Cardiac septum (tissue), 1 donor: ENCODE results near the gene COPS7A. TPM values are rescaled to one million over a fixed set of nuclear protein-coding genes. Genes with fewer than 3 reads are reported as not detected.
A peak's percentile ranks its signal among the peaks of the same experiment; 100 is the strongest.

Source experiments
- DNase-seq: peaks from one replicate; pipeline ENCODE4 v3.0.0-alpha.2; 2020; ENCODE audit warnings: low spot score
- intact Hi-C: fragments of 100-400 bp; cut with DNase I; formaldehyde crosslinking; loops from one replicate; pipeline ENCODE4 v1.14.0; 2022
- long read RNA-seq: library from polyadenylated mRNA; unstranded; transcript quantifications from one replicate; pipeline ENCODE4 v2.0.0, GENCODE V29; 2021
- total RNA-seq: library from RNA; stranded (reverse); fragmentation: NEBNext Ultra II Directional; extraction: Animal tissue kit (Norgen Biotek cat#: 25700); gene quantifications from one replicate; pipeline ENCODE4 v1.2.1, GENCODE V29; 2021
- donor health status: DM: no; HTN: no; CAD: no.

COPS7A gene, protein sequence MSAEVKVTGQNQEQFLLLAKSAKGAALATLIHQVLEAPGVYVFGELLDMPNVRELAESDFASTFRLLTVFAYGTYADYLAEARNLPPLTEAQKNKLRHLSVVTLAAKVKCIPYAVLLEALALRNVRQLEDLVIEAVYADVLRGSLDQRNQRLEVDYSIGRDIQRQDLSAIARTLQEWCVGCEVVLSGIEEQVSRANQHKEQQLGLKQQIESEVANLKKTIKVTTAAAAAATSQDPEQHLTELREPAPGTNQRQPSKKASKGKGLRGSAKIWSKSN
- 64.7 TPM for total RNA-seq
- long read RNA-seq, transcript COPS7A-210 (8 exons, 1,832 nt) = minor isoform, 29 of 189 reads
- long read RNA-seq, transcript COPS7A-201 (8 exons, 1,721 nt) = minor isoform, 23 of 189 reads
- long read RNA-seq, transcript COPS7A-215 (8 exons, 2,127 nt) = major isoform, 100 of 189 reads
- long read RNA-seq, transcript COPS7A-222 (7 exons, 1,768 nt) = minor isoform, 6 of 189 reads
- long read RNA-seq, partial matches to known transcripts = 8 of 189 reads
- long read RNA-seq, other reads (novel, unspliced or antisense) = 14 of 189 reads

GRCh38 chr12:6723607-6724408 lies at the start of gene COPS7A:
Gene COPS7A (plus strand): TSS chr12:6724046. CDS start chr12:6724657, 611 bp downstream.
- peak; percentile 99 for DNase-seq
- intact Hi-C loops = loop anchor here (1.0 kb wide), 2 partner anchors 35 to 61 kb away; partner anchors contain the start of genes ING4 and ZNF384

GRCh38 chr12:6676962-6677361 lies 46.9 kb upstream of the COPS7A start:
- intact Hi-C loops = no loop called here
- no peak for DNase-seq

DNA sequence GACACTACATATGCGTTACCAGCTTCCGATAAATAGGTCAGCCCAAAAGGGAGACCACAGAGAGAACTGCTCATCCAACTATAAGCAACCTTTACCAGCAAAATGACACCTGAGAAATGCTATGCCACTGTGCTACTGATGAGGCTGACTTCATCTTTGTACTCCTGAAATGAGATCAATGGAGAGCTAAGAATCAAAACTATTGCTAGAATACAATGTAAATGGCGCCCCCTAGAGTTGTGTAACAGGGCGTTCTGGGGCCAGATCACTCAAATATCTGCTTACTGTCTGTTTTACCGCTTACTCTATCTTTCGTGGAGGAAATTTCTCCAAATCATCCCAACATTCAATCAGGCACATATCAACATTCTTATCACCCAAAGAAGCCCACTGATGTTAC lies 39.2 kb upstream of the COPS7A start:
- no peak for DNase-seq
- intact Hi-C loops = loop anchor here (5.0 to 10.0 kb wide), 2 partner anchors 67 to 290 kb away; partner anchors contain the start of genes EMG1 and PHB2

DNA sequence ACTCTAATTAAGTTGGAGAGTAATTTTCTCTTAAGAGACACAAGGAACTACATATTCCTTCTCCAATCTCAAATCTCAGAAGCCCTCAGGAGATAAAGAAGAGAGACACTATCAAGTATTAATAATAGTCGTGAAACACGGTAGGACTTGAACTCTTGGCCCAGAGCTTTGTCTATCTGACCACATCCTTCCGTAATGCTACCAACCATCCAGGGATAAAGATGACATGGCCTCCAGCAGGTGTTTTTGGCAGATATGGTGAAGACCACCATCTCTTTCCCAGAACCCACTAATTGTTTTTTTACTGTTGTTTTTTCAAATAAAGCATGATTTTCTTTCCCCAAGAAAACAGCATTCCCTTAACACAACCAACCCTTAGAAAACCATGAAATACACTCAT lies 38.0 kb upstream of the COPS7A start:
- DNase-seq = no peak
- intact Hi-C loops = loop anchor here (5.0 to 10.0 kb wide), 2 partner anchors 69 to 289 kb away; partner anchors contain the start of genes EMG1 and PHB2

DNA sequence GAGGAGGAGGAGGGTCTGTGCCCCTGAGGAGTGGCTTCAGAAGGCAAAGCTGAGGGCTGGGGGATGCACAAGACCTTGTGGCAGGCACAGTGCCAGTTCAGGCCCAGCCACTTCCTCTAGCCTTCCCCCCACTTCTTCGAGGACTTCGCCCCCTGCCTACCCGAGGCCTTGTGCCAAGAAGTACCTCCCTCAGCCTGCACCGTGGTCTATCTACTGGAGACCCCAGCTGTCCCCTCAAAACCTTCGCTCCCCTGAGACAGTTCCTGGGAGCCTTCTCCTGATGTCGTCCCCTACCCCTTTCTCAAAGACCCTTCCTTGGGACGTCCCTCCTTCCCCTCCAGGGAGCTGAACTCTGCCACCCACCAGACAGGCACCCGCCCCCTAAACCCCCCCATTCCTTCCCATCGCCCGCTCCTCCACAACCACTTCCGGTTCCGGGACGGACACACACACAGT lies 35.3 kb upstream of the COPS7A start:
- intact Hi-C loops = loop anchor here (5.0 to 10.0 kb wide), 2 partner anchors 71 to 286 kb away; partner anchors contain the start of genes EMG1 and PHB2
- DNase-seq = no peak

DNA sequence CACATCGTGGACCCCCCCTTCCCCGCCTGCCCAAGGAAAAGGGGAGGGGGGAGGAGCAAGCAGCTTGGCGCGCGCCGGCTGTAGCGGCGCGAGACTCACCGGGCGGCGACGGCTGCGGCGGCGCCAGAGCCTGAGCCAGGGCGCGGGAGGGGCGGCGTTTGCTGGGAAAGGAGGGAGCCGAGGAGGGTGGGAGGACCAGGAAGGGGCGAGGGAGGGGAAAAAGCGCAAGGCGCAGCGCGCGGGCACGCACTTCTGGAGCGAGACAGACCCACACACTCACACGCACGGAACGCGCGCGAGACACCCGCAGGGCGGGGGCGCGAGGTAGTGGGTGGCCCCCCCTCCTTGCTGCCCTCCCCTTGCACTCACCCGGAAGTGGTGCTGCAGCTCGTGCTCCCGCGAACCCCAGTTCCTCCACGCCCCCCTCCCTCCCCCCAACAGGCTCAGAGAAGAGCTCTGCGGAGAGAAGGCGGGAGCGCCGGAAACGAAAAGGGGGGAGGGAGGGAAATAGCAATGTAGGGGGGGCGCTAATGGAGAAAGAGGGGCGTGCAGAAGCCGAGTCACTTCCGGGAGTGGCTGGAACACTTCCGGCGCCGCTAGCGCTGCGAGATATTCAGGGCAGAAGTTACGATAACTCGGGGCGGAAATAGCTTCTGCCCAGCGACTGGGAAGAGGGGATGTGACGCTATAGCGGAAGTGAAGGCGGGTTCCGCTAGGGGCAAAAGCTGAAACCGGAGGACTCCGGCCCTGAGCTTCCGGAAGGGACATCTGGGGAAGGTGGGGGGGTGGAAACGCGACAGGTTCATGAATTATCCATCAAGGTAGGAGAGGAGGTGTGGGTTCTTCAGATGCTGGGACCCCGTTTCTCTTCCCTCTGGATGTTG lies 34.6 kb upstream of the COPS7A start, which contains the start of gene ZNF384:
Gene ZNF384 (minus strand): TSS at position 377 of the 884 bp plus-strand sequence. CDS start 9,855 bp downstream, outside the sequence.
- intact Hi-C loops = loop anchor here (1.0 to 10.0 kb wide), 4 partner anchors 26 to 286 kb away; partner anchors contain the start of genes EMG1, ING4 and PHB2
- peak; percentile 99 for DNase-seq

DNA sequence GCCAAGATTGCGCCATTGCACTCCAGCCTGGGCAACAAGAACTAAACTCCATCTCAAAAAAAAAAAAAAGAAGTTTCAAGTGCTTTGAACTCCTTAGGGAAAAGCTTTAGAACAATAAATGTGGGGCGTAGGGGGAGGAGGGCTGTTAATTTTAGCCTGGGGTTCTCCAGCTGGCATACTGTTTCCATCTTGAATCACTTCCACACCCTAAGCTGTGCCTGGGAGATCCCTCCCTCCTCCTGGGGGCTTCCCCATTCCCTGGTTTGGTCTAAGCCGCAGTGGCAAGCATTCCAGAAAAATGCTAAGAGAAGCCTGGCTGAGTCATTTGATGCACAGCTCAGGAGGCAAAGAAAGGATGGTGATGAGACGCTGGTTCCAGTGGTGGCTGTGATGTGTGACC lies 32.4 kb upstream of the COPS7A start:
- DNase-seq = no peak
- intact Hi-C loops = no loop called here

DNA sequence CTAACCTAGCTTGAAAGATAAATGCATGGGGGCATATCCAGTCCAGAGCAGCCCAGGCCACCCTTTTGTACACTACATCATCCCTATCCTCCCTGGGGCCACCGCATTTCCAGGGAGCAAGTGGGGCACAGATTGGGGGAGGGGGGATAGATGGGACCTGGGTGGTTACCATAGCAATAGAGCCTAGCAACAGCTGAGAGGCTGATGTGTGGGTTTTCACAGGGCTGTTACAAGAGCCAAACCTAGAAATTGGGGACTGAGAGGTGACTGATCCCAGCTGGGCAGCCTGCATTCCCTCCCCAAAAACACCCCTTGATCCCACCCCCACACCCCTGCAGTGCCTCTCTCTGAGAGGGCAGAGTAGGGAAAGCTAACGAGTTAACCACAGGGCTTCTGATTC lies 31.0 kb upstream of the COPS7A start:
- DNase-seq = no peak
- intact Hi-C loops = no loop called here

DNA sequence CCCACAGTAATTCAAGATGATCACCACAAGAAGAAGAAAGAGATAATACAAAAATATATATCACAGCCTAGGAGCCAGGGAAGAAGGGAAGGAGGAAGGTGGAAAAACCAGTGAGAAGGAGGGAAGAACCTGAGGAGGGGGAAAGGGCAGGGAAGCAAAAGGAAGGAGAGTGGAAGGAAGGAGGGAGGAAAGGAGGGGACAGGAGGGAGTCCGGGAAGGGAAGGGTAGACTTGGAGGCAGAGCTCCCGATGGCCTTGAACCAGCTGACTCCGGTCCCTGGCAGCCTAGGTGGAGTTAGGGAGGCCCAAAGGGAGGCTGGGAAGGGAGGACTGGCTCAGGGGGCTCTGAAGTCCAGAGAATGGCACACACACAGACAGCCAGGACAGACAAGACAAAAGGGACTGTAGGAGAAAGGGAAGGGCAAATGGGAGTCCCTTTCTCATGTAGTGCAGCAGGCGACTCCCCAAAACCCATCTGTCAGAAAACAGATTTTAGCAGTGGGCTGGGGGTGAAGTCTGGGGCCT lies 30.0 kb upstream of the COPS7A start:
- intact Hi-C loops = no loop called here
- DNase-seq = no peak

DNA sequence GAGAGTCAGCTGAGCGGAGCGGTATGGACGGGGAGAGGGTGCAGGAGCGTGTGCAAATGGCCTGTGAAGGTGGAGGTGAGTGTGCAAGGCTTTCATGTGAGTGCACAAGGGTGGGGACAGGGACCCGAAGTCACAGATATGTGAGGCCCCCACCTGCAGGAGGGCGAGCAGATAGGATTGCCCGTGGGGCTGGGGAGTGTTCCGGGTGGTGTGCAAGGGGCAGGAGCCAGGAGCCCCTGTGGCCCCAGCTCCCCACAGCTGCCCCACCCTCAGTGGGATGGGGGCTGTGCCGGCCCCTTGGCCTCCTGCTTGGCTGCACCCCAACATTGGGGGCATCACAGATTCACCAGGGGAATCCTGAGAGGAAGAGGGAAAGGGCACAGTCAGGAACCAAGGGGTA lies 29.1 kb upstream of the COPS7A start:
- intact Hi-C loops = no loop called here
- DNase-seq = no peak

DNA sequence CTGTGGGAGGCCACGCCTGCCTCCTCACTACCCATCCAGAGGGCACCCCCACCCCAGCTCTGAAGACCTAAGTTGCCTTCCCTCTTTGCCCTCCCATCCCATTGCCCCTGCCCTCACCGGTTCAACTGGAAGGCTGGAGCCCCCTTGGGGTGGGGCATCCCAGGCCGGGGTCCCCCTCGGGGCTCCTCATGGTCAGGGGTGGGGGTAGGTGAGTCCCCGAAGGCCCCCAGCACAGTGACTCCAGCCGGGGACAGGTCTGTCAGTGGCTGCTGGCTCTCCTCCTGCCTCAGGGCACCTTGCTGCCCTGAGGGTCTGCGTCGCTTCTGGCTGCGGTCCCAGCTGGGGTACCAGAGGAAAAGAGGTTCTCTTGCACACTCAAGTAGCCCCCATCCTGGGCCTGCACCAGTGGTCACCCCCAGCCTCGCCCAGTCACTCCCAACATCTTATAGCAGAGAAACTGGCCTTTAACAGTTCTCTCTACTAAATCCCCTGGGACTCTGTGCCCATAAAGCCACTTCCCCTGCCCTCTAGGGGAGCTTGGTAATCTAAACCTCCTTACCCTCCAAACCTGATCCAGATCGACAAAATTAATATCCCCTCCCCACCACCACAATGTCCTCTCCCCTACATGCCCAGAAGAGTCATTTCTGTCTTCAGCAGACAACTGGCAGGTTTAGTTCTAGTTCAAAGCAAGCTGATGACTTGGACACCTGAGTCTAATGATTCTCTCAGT lies 28.4 kb upstream of the COPS7A start:
- intact Hi-C loops = no loop called here
- DNase-seq = no peak

- intact Hi-C loops = no loop called here
- DNase-seq = no peak
Observed at GRCh38 chr12:6696690-6697583, 26.9 kb upstream of the COPS7A start.

GRCh38 chr12:6697584-6698351 lies 26.1 kb upstream of the COPS7A start:
- DNase-seq = no peak
- intact Hi-C loops = no loop called here

- intact Hi-C loops = no loop called here
- DNase-seq = no peak
Observed at GRCh38 chr12:6698352-6699046, 25.3 kb upstream of the COPS7A start.

DNA sequence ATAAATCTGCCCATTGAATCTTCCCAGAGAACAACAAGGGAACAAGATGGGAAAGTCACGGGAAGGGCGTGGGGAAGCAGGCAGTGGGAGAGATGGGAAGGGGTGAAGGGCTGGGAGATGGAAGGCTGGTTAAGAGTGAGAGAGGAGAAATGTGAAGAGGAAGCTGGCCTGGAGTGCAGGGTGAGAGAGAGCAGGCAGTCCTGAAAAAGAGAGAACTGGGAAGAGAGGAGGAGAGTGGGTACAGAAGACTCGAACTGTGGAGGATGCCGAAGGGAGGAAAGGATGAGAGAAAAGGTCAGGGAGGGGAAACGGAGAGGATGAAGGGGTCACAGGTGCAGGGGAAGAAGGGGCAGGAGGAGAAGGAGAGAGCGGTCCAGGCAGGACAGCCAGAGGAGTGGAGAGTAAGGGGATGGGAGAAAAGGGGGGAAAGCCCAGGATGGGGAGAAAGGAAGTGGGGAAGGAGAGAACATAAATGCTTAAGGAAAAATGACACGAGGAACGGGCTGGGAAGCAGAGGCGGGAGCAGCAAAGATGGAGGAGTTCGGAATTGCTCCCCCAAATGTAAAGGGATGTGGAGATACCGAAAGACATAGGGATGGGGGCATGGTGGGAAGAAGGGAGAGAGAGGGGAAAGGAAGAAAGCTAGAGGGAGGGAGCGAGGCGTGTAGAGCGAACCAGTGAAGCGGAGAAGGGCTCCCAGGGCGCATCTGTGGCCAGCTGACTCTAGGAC lies 24.4 kb upstream of the COPS7A start:
- no peak for DNase-seq
- intact Hi-C loops = no loop called here
